ENCODE results near the gene CD14.
"Not testable (repeated sequence)": the region's sequence is repeated elsewhere in the genome, so short reads cannot be mapped to it uniquely, and the experiment has no call there.

CD14 gene

DNA sequence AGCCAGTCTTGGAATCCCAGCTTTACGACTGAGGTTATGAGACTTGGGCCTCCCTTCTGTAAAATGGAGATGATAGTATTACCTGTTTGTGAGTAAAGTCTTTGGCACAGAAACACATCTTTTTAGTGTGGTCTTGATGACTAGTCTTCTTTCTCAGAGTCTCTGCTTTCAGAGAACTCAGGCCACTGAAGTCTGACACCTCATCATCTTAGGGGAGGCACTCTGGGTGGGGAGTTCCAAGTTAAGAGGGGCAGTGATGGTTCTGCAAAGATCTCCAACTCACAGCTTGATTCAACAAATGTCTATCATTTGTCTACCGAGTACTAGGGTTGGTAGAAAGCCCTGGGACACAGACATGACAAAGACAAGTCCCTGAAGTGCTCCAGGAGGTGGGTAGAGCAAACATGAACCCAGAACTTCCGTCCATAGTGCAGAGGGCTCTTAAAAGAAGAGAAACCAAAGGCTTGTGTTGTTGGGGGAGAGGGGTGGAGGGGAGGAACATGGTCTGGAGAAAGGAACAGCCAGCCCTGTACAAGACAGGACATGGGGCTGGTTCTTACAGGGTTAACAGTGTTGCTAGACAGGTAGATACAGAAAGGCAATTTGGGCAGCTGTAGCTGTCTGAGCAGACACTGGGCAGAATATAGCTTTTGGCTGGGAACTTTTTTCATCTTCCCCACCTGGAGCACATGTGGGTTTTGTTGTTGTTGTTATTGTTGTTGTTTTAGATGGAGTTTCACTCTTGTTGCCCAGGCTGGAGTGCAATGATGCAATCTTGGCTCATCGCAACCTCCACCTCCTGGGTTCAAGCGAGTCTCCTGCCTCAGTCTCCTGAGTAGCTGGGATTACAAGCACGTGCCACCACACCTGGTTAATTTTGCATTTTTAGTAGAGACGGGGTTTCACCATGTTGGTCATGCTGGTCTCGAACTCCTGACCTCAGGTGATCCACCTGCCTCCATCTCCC, 2.6 kb upstream of the CD14 start:
- no peak for DNase-seq (ENCODE audit: low read depth)

DNA sequence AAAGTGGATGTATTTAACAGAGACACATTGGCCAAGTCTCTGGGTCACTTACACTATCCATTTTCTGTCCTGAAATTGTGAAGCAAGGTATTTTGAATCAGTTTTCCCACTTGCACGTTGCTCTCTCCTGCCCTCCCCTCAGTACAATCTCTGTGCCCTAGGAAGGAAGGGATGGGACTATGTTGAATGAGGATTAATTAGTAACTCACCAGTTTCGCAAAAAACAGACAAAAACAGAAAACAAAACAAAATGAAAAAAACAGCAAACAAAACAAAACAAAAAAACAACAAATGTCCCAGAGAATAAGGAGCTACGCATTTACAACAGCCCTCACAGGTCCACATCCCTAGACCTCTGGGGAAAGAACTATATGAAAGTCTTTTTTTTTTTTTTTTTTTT, 1.1 kb upstream of the CD14 start:
- DNase-seq (ENCODE audit: low read depth), result no peak

DNA sequence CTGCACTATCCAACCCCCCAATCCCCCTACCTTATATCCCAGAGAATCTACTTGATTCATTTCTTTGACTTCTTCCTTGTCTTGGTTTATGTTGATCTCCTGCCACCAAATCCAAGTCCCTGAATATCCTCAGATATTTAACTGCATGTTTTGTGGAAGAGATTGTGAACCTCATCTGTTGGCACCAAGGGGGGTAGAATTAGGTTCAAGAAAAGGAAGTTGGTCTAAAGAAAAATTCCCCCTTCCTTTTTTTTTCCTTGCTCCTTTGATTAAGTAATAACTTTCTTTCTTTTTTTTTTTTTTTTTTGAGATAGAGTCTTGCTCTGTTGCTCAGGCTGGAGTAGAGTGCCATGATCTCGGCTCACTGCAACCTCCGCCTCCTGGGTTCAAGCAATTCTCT, 526 bp upstream of the CD14 start:
- DNase-seq (ENCODE audit: low read depth), result no peak

DNA sequence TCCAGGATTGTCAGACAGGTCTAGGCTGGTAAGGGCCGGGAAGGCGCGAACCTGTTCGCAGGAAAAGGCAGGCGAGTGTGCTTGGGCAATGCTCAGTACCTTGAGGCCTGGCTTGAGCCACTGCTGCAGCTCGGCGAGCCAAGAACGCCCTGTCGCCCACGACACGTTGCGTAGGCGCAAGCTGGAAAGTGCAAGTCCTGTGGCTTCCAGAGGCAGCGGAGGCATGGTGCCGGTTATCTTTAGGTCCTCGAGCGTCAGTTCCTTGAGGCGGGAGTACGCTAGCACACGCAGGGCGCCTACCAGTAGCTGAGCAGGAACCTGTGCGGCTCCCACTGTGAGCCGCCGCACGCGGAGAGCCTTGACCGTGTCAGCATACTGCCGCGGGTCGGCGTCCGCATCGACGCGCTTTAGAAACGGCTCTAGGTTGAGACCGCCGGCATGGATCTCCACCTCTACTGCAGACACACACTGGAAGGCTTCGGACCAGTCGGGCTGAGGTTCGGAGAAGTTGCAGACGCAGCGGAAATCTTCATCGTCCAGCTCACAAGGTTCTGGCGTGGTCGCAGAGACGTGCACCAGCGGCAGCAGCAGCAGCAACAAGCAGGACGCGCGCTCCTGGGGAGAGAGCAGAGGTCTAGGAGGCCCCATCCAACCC, 482 bp downstream of the CD14 start:
- no peak for DNase-seq (ENCODE audit: low read depth)

DNA sequence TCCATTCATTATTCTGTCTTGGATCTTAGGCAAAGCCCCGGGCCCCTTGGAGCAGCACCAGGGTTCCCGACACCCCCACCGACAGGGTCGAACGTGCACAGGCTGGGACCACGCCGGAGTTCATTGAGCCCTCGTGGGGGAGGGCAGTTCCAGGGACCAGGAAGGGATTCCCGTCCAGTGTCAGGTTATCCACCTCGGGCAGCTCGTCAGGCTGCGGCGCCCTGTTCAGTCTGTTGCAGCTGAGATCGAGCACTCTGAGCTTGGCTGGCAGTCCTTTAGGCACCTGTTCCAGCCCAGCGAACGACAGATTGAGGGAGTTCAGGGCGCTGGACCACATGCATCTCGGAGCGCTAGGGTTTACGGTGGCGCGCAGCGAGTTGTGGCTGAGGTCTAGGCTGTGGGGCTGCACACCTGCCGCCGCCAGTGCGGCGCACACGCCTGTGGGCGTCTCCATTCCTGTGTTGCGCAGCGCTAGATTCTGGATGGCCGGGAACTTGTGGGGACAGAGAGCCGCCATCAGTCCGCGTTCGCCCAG, 1.1 kb downstream of the CD14 start:
- no peak for DNase-seq (ENCODE audit: low read depth)

DNA sequence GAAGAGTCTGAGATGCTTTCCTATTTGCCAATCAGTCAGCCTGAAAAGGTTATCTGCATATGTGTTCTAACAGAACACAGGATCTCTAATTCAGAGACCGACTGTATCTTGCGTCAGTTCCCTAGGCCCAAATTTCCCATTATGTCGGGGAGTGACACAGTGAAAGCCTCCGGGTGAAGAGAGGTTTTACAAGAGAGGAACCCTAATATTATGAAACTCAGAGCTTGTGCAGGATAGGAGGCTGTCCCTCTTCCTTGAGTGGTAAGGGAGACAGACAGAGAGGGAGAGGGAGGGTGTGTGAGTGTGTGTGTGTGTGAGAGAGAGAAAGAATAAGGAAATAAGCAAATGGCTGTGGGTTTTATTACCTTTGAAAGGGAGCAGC, 1.9 kb downstream of the CD14 start:
- no peak for DNase-seq (ENCODE audit: low read depth)

DNA sequence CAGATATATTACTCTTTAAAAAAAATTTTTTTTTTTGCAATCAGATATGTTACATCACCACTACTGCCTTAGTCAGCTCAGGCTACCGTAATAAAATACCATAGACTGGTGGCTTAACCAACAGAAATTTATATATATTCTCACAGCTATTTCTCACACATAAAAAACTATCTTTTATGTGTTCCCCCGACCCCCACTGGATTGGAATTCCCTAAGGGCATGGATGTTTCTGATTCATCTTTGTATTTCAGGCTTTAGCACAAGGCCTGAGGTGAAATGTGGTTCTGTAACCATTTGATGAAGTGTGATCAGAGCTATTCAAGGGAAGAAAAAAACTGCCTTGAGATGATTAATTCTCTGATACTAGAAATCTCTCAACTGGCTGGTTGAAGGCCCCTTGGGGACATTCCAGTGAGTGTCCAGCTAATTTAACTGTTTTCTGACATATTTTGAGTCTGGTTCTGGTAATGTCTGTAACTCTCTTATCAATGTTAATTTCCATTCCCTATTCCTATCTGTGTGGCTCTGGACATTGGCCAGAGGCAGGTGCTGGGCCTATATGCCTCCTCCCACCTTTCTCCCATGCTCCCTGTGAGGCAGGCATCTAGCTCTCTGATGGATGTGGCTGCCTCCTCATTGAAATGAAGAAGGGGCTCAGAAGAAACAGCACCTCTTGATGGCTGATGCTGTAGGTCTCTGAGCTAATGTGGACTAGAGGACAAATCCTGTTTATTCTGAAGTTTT, 2.5 kb downstream of the CD14 start:
- DNase-seq (ENCODE audit: low read depth), result peak; percentile 13

DNA sequence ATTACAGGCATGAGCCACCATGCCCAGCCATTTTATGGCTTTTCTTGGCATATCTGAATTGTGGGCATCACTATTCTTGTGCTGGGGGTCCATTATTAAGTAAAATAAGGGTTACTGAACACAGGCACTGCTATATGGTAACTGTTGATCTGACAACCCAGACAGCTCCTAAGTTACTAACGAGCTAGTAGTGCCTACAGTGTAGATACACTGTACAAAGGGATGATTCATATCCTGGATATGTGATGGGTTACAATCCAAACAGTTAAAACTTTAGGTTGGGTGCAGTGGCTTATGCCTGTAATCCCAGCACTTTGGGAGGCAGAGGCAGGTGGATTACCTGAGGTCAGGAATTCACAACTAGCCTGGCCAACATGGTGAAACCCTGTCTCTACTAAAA, 4.3 kb downstream of the CD14 start:
- DNase-seq (ENCODE audit: low read depth), result no peak

DNA sequence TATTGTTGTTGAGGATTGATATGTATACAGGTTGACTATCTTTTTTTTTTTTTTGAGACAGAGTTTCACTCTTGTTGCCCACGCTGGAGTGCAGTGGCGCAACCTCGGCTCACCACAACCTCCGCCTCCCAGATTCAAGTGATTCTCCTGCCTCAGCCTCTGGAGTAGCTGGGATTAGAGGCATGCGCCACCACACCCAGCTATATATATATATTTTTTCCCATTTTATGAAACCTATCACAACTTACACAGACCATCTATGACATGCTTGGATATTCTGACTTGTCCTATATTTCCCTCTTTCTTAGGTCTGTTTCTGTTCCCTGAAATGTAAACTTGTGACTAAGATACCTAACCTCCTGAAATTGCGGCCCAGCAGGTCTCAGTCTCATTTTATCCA, 5.0 kb downstream of the CD14 start:
- no peak for DNase-seq (ENCODE audit: low read depth)

DNA sequence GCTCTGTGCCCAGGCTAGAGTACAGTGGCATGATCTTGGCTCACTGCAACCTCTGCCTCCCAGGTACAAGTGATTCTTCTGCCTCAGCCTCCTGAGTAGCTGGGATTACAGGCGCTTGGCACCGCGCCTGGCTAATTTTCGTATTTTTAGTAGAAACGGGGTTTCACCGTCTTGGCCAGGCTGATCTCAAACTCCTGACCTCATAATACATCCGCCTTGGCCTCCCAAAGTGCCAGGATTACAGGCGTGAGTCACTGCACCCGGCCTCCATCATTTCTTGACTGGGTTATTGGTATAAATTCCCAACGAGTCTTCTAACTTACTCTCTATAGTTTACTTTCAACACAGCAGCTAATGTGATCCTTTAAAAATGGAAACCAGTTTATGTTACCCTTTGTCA, 8.1 kb downstream of the CD14 start:
- DNase-seq (ENCODE audit: low read depth), result not testable (repeated sequence)

DNA sequence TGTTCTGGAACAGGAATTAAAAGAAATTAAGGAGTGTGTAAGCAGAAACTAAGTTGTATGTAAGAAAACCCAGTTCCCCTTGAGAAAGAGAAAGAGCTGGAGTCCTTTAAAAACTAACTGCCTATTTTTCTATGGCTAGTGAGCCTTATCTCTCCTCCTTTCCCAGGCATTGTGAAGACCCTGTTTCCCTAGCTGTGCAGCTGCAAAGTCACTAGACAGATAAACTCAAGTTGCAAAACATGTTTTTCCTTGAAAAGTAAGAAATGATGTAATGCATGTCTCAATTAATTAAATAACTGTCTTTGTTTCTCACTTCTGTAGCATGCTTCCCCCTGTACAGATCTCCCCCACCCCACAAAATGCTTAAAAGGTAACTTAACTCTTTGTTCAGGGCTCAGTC, 9.9 kb downstream of the CD14 start:
- DNase-seq (ENCODE audit: low read depth), result not testable (repeated sequence)

DNA sequence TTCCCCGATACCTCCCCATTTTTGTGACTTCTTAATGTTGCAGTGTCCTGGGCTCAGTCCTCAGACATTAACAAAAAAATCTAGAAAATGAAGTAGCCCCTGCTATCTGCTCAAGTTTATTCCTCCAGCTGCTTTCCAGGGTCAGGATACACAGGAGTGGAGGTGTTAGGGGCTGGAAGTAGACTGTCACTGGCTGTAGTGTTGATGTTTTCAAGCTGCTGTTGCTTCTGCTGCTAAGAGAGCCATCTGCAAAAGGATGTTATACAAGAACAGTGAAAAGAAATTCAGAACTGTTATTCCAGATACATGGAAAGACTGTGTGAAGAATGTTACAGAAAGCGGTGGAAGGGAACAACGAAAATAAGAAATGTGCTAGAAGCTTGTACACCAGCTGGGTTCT, 10.7 kb downstream of the CD14 start:
- no peak for DNase-seq (ENCODE audit: low read depth)

DNA sequence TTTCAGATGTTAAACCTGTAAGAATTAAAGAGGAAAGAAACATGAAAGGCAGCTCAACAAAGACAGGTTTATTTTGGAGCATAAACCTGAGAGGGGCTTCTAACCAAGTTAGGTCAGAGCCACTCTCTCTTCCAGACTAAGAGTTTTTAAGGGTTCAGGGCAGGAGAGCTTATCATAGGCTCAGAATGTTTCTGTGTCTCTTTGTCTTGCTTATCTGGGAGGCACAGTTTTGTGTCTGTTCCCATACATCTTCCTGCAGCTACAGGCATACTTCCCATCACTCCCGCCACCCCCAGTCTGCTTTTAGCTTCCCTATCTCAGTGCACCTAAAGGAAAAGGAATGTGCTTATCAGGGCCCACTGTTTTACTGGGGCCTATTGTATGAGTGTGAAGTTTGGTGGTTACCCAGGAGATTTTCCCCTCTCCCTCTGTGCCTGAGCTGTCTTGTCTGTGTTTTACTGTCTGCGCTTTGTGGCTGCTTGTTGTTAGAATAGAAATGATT, 21.9 kb downstream of the CD14 start:
- no peak for DNase-seq (ENCODE audit: low read depth)

DNA sequence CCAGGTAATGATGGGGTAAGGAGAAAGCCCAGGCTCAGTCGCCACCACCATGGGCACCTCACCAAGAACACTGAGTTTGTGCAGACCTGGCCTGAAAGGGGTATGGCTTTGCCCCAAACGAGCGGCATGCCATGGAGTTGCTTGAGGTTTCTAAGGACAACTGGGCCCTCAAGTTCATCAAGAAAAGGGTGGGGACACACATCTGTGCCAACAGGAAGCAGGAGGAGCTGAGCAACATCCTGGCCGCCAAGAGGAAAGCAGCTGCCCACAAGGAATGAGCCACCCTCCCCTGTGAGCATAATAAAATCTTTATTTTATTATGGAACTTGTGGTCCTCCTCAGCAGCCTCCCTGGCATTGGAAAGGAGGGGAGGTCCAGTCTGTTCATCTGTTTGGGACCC, 23.8 kb downstream of the CD14 start:
- no peak for DNase-seq (ENCODE audit: low read depth)

DNA sequence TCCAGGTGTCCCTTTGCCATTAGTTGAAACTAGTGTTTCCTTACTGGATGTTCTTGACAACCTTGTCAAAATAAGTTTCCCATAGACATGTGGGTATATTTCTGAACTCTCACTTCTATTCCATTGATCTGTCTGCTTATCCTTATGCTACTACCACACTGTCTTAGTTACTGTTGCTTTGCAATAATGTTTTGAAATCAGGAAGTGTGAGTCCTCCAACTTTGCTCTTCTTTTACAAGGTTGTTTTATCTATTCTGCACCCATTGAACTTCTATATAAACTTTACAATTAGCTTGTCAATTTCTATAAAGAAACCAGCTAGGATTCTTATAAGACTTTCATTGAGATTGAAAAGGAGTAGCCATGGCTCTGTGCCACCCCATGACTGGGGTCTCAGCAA, 24.3 kb downstream of the CD14 start:
- no peak for DNase-seq (ENCODE audit: low read depth)

DNA sequence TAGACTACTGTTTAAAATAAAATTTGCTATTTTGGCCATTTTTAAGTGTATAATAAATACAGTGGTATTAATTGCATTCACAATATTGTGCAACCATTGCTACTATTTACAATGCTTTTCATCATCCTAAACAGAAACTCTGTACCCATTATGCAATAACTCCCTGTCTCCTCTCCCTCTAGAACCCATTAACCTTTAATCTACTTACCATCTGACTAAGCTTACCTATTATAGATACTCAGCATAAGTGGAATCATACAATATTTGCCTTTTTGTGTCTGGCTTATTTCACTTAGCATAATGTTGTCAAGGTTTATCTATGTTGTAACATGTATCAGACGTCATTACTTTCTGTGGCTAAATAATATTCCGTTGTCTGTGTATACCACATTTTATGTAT, 25.9 kb downstream of the CD14 start:
- no peak for DNase-seq (ENCODE audit: low read depth)

DNA sequence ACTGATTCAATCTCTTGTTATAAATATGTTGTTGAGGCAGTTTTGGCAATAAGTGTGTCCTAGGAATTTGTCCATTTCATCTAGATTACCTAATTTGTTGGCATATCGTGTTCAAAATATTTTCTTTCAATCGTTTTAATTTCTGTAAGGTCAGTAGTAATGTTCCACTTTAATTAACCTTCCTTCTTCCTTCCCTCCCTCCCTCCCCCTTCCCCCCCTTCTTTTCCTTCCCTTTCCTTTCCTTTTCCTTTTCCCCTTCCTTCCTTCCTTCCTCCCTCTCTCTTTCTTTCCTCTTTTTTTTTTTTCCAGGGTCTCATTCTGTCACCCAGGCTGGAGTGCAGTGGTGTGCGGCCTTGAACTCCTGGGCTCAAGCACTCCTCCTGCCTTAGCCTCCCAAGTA, 27.1 kb downstream of the CD14 start:
- no peak for DNase-seq (ENCODE audit: low read depth)

DNA sequence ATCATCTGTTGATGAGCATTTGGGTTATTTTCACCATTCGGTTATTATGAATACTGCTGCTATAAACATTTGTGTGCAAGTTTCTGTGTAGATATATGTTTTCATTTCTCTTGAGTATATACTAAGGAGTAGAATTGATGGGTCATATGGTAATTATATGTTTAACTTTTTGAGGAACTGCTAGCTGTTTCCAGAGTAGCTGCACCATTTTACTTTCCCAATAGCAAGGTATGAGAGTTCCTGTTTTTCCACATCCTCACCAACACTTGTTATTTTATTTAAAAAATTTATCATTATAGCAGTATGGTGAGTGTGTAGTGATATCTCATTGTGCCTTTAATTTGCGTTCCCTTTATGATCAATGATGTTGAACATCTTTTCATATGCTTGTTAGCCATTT, 29.2 kb downstream of the CD14 start:
- DNase-seq (ENCODE audit: low read depth), result no peak

DNA sequence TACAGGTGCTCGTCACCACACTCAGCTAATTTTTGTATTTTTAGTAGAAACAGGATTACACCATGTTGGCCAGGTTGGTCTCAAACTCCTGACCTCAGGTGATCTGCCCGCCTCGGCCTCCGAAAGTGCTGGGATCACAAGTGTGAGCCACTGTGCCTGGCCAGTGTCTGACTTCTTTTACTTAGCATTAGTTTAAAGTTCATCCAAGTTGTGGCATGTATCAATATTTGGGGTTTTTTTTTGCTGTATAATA, 29.6 kb downstream of the CD14 start:
- DNase-seq (ENCODE audit: low read depth), result not testable (repeated sequence)

DNA sequence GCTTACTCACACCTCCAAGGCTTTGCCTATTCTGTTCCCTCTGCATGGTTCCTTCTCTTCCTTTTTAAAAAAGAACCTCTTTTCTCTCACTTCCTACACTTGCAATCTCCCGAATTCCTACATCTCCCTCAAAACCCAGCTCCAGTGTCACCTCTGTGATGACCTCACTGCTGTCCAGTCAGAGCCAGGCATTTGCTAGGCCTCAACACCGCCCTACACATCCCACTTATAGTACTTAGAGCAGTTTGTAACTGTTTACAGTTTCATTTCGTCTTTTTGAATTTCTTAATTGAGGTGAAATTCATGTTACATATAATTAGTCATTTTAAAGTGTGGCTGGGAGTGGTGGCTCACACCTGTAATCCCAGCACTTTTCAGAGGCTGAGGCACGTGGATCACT, 30.8 kb downstream of the CD14 start:
- no peak for DNase-seq (ENCODE audit: low read depth)

DNA sequence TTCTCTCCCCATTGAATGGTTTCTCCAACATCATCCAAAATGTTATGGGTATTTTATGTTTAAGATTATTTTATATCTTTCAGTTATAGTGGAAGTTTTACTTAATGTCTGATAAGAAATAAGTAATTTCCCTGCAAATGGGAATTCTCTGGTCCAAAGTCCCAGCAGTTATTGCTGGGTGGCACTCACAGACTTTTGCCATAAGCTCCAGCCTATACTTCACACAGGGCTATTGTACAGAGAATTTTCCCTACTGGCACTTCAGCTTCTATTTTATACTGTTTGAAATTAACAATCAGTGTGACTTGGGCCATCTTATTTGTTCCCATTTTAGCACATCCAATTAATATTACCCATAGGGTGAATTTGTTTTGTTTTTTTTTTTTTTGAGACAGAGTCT, 32.9 kb downstream of the CD14 start:
- DNase-seq (ENCODE audit: low read depth), result no peak

DNA sequence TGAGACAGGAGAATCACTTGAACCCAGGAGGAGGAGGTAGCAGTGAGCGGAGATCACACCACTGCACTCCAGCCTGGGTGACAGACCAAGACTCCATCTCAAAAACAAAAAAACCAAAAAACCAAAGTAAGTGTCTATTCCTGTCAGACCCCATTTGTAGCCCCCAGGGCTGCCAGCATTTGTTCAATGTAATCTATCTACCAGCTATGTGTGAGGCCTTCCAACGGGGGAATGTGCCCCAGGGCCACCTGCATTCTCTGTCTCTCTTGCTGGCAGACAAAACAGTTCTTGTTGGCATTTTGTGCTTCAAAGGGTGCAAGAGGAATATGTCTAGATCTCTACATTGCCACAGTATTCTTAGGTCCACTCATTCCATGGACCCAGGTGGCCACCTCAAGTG, 34.1 kb downstream of the CD14 start:
- no peak for DNase-seq (ENCODE audit: low read depth)

DNA sequence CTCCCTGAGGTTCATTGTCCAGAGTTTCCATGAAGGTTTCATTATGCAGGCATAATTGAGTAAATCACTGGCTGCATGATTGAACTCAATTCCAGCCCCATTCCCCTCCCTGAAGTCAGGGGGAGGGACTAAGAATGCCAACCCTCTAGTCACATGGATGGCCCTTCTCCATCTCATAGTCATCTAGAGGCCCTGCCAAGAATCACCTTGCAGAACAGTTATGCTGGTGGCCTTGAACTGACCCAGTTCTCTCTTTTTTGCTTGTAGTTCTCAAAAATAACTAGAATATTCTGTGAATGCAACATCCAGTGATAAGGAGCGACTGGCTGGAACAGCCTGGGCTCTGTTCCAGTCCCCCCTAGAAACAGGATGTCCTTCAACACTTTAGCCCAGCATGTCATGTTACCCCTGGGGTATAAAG, 36.6 kb downstream of the CD14 start:
- no peak for DNase-seq (ENCODE audit: low read depth)
